ENCODE measurements around the gene AHSP. TPM values are rescaled to one million over a fixed set of nuclear protein-coding genes. Genes with fewer than 3 reads are reported as not detected.

Gene AHSP
- total RNA-seq, 1 experiment from 2014 or later = not detected

- Histone ChIP-seq H3K9me3 (ENCODE audit: low read depth, low read length, poor library complexity, severe bottlenecking) (no peaks in the 10 kb centered on the region), H3K4me1 (ENCODE audit: insufficient read depth, low read length, poor library complexity, severe bottlenecking) (no peaks in the 10 kb centered on the region), H3K27me3 (replicated peaks; ENCODE audit: insufficient read depth, low read depth, low read length, poor library complexity) (peaks cover 50% of the 10 kb centered on the region), H3K36me3 (ENCODE audit: insufficient read depth, low read length, poor library complexity, severe bottlenecking) (no peaks in the 10 kb centered on the region), H3K4me3 (ENCODE audit: low read depth, low read length, poor library complexity, severe bottlenecking) (peak overlapping the region; percentile 27), H3K27ac (ENCODE audit: low read depth, low read length, poor library complexity, severe bottlenecking) (no peak overlapping the region)
- CTCF ChIA-PET = no interaction called here
- intact Hi-C loops (cut with micrococcal nuclease; ENCODE audit: unreplicated experiment) = no loop called here
- TF ChIP-seq EZH2 (IDR thresholded peaks at IDR 0.05; ENCODE audit: borderline replicate concordance, low read depth, low read length, poor library complexity, severe bottlenecking) = no peak
- no peak for TF ChIP-seq CTCF (conservative IDR thresholded peaks at IDR 0.05; ENCODE audit: low read depth, low read length)
- no peak for DNase-seq (ENCODE audit: low spot score)
- no TSS peak for BruUV-seq (replicated peaks)
- POLR2A ChIA-PET (ENCODE audit: low non-redundant PET) = interaction anchor here (0.5 kb wide), 1 partner anchor 187 kb away, joined by 7 read pairs; no protein-coding TSS in a partner anchor
These were observed 2.2 kb downstream of the AHSP start for GRCh38 chr16:31529937-31530312.

GRCh38 chr16:31530405-31530804 is 2.7 kb downstream of the AHSP start:
- H3K27me3 ChIP-seq (replicated peaks; ENCODE audit: insufficient read depth, low read depth, low read length, poor library complexity) = peaks cover 55% of the 10 kb centered on the region
- POLR2A ChIA-PET (ENCODE audit: low non-redundant PET) = no interaction called here

GRCh38 chr16:31531096-31531495 is 3.4 kb downstream of the AHSP start:
- peaks cover 62% of the 10 kb centered on the region for H3K27me3 ChIP-seq (replicated peaks; ENCODE audit: insufficient read depth, low read depth, low read length, poor library complexity)
- TF ChIP-seq CTCF (conservative IDR thresholded peaks at IDR 0.05; ENCODE audit: low read depth, low read length) (no peak), EZH2 (IDR thresholded peaks at IDR 0.05; ENCODE audit: borderline replicate concordance, low read depth, low read length, poor library complexity, severe bottlenecking) (no peak)
- POLR2A ChIA-PET (ENCODE audit: low non-redundant PET) = no interaction called here
- no peak overlapping the region for H3K27ac ChIP-seq (ENCODE audit: low read depth, low read length, poor library complexity, severe bottlenecking)
- intact Hi-C loops (cut with micrococcal nuclease; ENCODE audit: unreplicated experiment) = no loop called here
- no TSS peak for BruUV-seq (replicated peaks)
- no peak for DNase-seq (ENCODE audit: low spot score)
- no peaks in the 10 kb centered on the region for H3K4me1 ChIP-seq (ENCODE audit: insufficient read depth, low read length, poor library complexity, severe bottlenecking)
- H3K36me3 ChIP-seq (ENCODE audit: insufficient read depth, low read length, poor library complexity, severe bottlenecking) = no peaks in the 10 kb centered on the region
- CTCF ChIA-PET = no interaction called here
- H3K4me3 ChIP-seq (ENCODE audit: low read depth, low read length, poor library complexity, severe bottlenecking) = no peak overlapping the region
- H3K9me3 ChIP-seq (ENCODE audit: low read depth, low read length, poor library complexity, severe bottlenecking) = no peaks in the 10 kb centered on the region

More at GRCh38 chr16:31530405-31530804, 2.7 kb downstream of the AHSP start:
- H3K27ac ChIP-seq (ENCODE audit: low read depth, low read length, poor library complexity, severe bottlenecking) = no peak overlapping the region
- intact Hi-C loops (cut with micrococcal nuclease; ENCODE audit: unreplicated experiment) = no loop called here
- H3K36me3 ChIP-seq (ENCODE audit: insufficient read depth, low read length, poor library complexity, severe bottlenecking) = no peaks in the 10 kb centered on the region
- H3K9me3 ChIP-seq (ENCODE audit: low read depth, low read length, poor library complexity, severe bottlenecking) = no peaks in the 10 kb centered on the region
- no peak overlapping the region for H3K4me3 ChIP-seq (ENCODE audit: low read depth, low read length, poor library complexity, severe bottlenecking)
- BruUV-seq (replicated peaks) = no TSS peak
- no peak for DNase-seq (ENCODE audit: low spot score)
- CTCF ChIA-PET = no interaction called here
- H3K4me1 ChIP-seq (ENCODE audit: insufficient read depth, low read length, poor library complexity, severe bottlenecking) = no peaks in the 10 kb centered on the region
- TF ChIP-seq CTCF (conservative IDR thresholded peaks at IDR 0.05; ENCODE audit: low read depth, low read length) (no peak), EZH2 (IDR thresholded peaks at IDR 0.05; ENCODE audit: borderline replicate concordance, low read depth, low read length, poor library complexity, severe bottlenecking) (no peak)
